HG03354 (cell line): ENCODE results near the gene SYT13.

Experiments
- ATAC-seq: cut with Tn5 transposase; IDR thresholded peaks from one replicate; pipeline ENCODE4 v1.9.1; 2021; ENCODE audit warnings: mild to moderate bottlenecking; ENCODE audit not compliant: unreplicated experiment, poor library complexity, severe bottlenecking

Gene SYT13

DNA sequence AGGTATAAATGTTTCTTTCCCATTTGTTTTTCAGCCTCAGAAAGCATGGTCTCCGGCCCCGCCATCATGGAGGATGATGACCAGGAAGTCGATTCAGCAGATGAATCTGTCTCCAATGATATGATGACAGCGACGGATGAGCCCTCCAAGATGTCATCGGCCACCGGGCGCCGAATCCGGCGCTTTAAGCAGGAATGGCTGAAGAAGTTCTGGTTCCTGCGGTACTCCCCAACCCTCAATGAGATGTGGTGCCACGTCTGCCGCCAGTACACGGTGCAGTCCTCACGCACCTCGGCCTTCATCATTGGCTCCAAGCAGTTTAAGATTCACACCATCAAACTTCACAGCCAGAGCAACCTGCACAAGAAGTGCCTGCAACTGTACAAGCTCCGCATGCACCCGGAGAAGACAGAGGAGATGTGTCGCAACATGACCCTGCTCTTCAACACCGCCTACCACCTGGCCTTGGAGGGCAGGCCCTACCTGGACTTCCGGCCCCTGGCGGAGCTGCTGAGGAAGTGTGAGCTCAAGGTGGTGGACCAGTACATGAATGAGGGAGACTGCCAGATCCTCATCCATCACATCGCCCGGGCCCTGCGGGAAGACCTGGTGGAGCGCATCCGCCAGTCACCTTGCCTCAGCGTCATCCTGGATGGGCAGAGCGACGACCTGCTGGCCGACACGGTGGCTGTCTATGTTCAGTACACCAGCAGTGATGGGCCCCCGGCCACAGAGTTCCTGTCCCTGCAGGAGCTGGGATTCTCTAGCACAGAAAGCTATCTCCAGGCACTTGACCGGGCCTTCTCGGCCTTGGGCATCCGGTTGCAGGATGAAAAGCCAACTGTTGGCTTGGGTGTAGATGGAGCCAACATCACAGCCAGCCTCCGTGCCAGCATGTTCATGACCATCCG, 59.9 kb downstream of the SYT13 start:
- ATAC-seq = no peak

DNA sequence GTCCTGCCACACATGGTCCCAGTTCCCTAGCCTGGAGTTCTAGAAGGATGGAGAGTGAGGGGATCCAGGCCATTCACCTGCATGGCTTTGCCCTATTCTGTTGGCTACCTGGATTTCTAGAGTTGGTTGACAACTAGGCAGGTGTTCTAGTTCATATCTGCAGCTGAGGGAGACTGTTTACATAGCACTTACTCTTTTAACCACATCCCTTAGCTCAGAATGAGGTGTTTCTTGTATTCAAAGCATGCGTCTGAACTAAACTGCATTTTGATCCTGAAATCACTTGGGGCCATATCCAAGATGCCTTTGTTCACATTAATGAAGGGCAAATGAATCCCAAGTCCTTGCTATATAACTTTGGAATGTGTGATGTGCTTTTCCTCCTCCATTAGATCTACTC, 60.9 kb downstream of the SYT13 start:
- no peak for ATAC-seq

DNA sequence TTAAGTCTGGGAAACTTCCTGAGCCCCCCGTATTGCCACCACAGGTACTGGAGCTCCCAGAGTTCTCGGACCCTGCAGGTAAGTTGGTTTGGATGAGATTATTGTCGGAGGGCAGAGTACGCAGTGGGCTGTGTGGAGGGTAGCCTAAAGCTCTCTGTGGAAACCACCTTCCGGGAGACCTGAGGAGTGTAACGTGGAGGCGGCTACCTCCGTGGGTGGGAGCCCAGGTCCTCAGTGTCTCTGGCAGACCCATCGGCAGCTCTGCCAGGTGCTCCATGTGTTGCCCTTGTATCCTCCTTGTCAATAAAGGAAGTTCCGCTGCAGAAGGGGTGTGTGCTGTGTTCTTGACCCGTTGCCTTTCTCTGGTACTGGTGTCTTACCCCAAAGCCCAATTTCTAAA, 61.4 kb downstream of the SYT13 start:
- no peak for ATAC-seq

DNA sequence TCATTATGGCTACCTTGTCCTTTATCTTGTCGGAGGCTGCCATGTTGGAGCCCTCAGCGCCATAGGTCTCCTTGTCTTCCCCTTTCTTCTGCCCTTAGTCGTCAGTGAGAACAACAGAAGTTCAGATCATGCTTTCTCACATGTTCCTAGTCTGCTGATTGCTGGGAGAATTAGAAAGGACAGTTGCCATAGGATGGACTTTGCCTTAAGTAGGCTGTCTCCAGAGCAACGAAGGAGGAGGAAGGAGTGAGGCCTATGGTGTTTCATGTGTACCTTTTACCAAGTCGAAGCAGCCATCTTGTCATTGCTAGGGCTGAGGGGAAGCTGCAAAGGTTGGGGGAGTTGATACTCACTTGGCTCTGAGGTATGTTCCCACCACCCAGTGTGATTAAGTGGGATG, 62.6 kb downstream of the SYT13 start:
- ATAC-seq = no peak

DNA sequence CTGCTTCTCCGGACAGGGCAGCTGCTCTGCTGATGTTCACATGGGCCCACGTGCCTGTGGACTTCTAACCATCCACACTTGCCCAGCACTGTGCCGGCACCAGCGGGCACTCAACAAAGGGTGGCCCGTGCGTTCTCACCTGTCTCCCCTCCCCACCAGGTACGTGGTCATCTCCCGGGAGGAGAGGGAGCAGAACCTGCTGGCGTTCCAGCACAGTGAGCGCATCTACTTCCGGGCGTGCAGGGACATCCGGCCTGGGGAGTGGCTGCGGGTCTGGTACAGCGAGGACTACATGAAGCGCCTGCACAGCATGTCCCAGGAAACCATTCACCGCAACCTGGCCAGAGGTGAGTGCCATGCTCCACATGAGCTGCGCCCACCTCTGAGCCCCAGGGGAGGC, 66.7 kb downstream of the SYT13 start:
- no peak for ATAC-seq

DNA sequence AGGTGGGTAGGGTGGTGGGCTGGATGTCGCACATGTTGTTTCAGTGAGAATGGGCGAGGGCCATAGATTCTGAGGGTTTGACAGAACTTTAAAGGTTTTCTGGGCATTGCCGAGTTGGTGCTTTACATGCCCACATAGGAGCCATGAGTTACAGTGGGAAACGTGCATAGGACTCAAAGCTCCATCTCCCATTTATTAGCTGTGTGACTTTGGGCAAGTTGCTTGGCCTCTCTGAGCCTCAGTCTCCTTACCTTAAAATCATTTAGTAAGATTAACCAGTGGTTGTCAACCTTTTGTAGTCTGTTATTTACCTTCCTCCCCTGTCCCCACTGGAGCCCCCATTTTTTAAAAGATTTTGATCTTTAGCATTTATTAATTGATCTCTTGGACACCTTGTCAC, 67.4 kb downstream of the SYT13 start:
- no peak for ATAC-seq

DNA sequence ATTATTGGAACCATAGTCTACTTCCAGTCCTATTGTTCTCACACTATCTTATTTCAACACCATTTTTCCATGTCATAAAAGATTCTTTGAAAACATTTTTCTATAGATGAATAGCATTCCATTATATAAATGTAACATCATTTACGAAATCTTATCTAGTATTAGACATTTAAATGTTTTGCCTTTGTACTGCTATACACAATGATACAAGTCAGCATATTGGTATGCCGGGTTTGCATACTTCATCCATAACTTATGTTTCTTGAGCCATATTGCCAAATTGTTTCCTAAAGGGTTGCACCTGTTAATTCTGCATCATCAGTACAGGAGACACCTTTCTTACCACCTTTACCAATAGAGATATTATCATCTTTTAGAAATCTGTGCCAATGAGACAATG, 68.2 kb downstream of the SYT13 start:
- no peak for ATAC-seq

DNA sequence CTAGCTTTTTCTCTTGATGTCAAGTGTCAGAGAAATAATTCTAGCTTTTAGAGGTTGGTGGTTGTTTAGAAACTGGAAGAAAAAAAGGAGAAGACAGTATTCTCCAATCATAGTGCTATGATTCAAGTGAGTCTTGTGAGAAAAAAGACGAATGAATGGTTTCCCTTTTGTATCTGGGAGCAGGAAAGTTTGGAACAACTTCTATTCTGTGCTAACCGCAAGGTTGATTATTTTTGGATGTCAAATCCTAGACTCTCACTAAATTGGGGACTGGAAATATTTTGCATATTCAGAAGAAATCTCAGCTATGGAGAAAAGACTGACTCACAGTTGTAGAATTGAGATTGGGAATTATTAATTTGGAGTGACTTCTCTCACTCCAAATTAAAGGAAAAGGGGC, 69.2 kb downstream of the SYT13 start:
- no peak for ATAC-seq

DNA sequence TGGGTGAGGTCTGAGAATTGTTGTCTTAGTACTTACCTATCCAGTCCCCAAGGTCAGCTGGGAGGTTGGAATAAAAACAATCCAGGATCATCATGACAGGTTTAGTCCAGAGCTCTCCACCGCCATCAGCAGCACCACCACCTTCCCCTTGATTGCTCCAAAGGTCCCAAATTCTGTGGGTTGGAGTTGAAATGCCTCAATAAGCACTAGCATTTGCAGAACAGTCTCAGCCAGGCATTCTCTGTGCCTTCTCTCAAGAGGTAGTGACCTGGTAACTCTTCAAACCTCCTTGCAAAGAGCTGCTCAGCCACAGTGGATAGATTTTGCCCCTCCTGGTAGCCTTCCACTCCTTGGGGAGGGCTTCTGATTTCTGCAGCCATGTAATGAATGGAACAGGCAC, 70.1 kb downstream of the SYT13 start:
- no peak for ATAC-seq

DNA sequence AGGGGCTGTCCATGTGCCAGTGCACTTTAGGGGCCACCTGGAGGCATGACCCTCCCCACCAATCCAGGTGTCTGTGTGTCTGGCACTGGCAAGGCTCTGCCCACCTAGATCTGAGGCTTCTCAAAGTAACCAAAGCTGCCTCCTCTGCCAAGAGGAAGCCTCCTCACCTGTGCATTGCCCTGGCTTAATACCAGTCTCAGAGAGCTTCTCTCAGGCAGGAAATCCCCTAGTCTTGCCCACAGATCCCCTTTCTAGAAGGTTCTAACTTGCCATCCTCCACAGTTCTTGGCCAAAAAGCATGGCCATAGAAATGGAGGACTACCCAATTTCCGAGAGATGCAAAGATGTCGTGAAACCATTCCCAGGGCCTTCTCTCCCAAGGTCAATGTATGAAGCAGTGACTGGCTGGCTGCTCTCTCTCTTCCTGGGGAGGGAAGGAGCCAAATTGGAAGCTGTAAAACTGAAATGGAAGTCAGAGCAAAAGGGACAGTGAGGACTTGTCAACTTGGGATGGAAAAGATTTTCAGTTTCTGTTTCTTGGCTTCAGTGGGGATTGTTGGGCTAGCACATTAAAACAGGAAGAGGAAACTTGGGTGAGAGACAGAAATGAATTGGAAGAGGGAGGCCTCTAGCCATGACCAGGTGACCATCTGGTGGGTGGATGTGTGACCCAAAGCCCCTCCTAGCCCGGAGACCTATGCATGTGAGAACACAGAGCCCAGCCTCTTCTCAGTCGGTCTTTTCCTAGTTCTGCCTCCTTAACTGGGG, 70.9 kb downstream of the SYT13 start:
- no peak for ATAC-seq

DNA sequence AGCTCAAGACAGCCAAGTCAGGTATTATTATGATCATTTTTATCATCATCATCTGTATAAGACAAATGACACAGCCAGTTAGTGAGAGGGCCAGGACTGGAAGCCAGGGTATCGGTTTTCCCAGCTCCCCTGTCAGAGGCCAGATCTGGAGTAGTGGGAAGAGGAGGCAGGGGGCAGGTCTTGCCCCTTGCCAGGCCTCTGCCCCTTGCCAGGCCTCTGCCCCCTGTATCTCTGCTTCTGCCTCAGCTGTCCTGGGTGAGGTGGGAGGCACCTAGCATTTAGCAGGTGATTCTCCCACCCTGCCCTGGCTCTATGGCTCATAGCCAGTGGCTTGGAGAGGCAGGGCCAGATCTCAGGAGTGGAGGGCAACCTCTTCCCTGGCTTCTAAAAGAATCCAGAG, 72.4 kb downstream of the SYT13 start:
- no peak for ATAC-seq

DNA sequence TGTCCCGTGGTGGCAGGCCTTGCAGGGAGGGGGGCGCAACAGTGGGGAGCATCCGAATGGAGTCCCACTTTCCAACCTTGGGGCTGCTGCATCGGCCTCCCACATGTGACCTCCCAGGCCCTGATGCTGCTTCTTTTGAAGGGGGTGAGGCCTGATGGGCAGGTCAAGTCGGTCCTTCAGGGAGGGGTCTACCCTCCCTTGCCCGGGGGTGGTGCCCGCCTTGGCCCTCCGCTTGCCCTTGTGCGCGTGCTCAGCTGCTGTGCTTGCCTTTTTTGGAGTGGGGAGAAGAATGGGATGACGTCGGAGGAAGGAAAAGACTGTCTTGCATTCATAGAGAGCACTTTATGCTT, 72.8 kb downstream of the SYT13 start:
- ATAC-seq = no peak

DNA sequence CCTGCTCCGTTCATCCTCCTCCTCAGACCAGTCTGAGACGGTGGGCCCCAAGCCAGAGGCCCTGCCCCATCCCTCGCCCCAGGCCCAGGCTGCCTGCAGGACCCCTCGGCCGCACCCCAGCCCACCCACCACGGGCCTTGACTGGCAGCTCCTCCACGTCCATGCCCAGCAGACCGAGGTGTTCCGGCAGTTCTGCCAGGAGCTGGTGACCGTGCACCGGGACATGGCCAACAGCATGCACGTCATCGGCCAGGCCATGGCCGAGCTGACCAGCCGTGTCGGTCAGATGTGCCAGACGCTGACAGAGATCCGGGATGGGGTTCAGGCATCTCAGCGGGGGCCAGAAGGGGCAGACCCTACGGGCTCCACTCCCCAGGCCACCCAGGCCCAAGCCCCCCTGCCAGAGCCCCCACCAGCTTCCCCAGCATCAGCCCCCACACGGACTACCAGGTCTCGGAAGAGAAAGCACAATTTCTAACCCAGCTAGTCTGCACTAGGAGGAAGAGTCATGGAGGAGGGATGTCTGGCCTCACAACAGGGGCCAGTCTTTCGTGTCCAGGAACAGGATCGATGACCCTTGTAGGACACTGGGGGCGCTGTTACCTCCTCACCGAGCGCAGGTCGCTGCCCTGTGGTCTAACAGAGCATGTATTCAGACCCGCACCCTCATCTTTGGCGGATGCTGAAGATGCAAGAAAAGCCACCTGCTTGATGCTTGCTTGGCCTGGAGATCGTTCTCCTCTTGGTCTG, 73.4 kb downstream of the SYT13 start:
- no peak for ATAC-seq

DNA sequence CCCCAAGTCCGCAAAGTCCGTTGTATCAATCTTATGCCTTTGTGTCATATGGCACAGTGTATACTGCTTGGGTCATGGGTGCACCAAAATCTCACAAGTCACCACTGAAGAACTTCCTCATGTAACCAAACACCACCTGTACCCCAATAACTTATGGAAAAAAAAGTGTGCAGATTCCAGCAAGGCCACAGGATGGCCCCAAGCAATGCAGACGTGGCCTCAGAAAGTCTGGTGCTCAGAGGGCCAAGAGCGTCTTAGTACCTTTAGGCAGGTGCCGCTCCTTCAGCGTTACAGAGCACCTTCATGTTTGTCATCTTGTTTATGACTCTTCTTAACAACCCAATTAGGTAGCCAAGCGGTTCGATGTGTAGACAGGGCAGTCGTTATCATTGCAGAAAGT, 74.4 kb downstream of the SYT13 start:
- ATAC-seq = no peak

DNA sequence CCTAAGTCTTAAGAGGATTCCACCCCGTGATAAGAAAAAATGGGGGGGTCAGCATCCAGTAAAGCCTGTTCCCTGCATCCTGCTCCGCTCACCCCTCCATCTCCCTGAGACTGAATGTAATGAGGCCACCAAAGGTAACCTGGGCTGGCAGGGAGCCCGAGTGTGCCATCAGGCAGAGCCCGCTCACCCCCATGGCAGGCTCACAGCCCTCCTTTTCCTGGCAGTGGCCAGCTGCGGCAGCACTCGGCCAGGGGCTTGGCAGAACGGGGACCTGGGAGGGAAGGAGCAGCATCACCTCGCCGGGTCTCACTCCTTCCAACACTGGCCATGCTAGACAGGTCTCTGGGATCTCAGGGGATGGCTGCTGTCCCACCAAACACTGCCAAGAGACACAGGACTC, 75.3 kb downstream of the SYT13 start:
- ATAC-seq = no peak

DNA sequence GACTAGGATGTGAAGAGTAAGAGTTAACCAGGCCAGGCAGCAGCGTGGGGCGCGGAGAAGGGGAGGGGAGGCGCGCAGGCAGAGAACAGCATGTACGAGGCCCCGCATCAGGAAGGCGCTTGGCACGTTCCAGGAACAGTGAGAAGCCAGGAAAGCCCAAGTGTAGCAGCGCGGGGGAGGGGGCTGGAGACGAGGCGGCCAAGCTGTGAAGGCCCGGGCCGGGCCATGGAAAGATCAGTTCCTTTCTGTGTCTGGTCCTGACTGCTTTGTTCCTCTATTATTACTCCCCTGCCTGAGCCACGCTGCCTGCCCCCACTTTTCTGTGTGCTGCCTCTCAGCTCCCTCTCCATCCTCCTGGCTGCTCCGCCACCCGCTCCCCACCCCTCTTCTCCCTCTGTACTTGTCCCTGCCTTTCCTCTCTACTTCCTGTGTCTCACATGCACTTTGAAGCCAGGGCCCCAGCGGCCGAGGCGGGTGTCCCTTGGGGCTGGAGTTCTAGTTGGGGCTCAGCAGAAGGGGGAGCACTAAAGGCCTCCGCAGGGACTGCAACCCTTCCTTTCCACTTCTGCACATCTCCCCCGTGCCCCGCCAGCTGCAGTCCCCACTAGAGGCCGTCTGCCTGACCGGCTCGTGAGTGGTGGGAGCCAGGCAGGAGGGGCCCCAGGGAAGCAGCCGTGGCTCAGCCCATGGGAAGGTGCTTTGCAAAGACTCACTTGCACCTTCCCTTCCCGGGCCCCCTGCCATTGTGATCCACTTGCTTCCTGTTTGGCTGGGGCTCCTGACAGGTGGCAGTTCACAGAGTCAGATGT, 76.0 kb downstream of the SYT13 start:
- ATAC-seq = no peak

DNA sequence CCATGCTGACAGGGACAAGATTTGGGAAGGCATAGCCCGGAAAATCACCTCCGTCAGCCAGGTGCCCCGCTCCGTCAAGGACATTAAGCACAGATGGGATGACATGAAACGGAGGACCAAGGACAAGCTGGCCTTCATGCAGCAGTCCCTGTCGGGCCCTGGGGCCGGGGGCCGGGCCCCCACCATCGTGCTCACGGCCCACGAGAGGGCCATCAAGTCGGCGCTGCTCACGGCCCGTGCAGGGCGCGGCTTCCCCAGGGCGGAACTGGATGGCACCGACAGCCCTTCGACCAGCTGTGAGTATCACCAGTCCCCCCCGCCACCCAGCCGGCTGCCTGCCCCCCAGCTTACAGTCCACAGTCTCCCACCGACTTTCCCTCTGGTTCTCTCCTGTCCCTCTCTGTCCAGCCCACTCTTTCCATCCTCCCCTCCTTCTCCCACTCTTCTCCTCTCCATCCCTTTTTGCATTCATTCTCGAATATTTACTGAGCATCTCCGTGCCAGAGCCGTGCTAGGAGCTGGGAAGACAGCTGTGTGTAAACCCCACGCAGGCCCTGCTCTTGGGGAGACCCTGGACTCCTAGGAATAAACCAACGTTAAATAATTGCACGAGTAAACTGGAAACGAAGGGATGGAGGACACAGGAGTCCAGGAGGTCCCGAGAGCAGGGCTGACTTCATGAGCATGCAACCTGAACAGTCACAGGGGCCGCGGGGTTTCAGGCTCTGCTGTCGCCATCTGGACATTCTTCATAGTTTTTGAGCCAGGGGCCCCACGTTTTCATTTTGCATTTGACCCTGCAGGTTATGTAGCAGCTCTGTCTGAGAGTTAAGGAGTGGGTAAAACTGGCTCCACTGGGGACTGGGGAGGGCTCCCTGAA, 76.9 kb downstream of the SYT13 start:
- no peak for ATAC-seq

DNA sequence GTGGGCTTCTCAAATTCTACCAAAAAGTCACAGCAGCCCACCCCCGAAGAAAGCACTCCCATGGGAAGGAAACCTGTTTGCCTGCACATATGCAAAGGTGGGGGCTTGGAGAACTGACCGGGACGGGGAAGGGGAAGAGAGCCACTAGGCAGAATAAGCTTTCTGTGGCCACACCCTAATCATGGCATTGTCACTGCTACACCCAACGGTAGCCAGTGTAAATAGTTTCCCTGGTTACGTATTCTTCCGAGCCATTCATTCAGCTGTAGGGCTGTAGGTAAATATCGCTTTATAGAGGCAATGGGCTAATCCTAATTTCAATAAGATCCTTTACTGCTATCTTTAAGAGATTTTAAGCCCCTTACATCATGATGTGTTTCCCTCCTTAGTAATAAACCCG, 78.0 kb downstream of the SYT13 start:
- no peak for ATAC-seq

DNA sequence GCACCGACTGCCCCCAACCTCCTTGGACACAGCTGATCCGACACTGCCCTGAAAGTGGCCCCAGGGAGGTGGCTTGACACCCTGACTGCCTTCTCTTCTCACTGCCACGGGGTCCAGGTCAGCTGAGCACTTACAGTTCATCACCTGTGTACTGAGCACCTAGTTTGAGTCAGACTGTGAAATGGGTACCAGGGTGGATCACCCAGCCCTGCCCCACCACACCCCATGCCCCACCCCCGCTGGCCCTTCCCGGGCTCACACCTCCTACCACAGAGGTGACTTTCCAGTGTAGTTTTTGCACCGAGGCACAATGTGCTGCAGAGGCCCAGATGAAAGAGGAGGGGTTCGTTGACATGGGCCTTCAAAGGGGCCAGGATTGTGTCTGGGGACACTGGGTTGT, 80.2 kb downstream of the SYT13 start:
- no peak for ATAC-seq
